Panc1 (cell line): ENCODE results near the gene TP53I3. TPM values are rescaled to one million over a fixed set of nuclear protein-coding genes. Genes with fewer than 3 reads are reported as not detected.

Source experiments
- ATAC-seq: fragments of 200-7000 bp; cut with Tn5 transposase; 2 replicates; pipeline ENCODE4 v1.9.1; 2020; ENCODE audit warnings: mild to moderate bottlenecking, moderate library complexity
- BruUV-seq: library from RNA; stranded (reverse); fragments of 400-500 nt; replicated peaks from 2 replicates; lab custom pipeline; 2021; lab: Mats Ljungman, UMichigan
- CTCF ChIA-PET: fragments of 300-600 bp; sonication (Branson Sonifier 250); formaldehyde crosslinking; loops from one replicate; lab custom pipeline; 2022; ENCODE audit warnings: antibody characterized with exemption; lab: Charles Lee
- POLR2A ChIA-PET: fragments of 300-600 bp; sonication (Branson Sonifier 250); formaldehyde crosslinking; loops from one replicate; lab custom pipeline; 2022; ENCODE audit warnings: antibody characterized with exemption; lab: Charles Lee
- DNase-seq: peaks from one replicate; pipeline ENCODE4 v3.0.0-alpha.2; 2010; ENCODE audit warnings: low read depth, low spot score
- H3K27ac ChIP-seq: 2 replicates; pipeline ENCODE4 v1.5.1; 2011; ENCODE audit warnings: mild to moderate bottlenecking, low read length, inconsistent platforms
- H3K27me3 ChIP-seq: fragments of 200-500 bp; sonication (Bioruptor generic); 2 replicates; pipeline ENCODE4 v1.6.0; 2014; ENCODE audit warnings: low read length, inconsistent platforms; ENCODE audit not compliant: control insufficient read depth, insufficient read depth
- H3K36me3 ChIP-seq: fragments of 200-500 bp; sonication (Bioruptor generic); 2 replicates; pipeline ENCODE4 v1.5.1; 2014; ENCODE audit warnings: inconsistent platforms, mild to moderate bottlenecking, low read length, moderate library complexity; ENCODE audit not compliant: control insufficient read depth, insufficient read depth
- H3K4me1 ChIP-seq: 2 replicates; pipeline ENCODE4 v1.5.1; 2011; ENCODE audit warnings: inconsistent platforms, mild to moderate bottlenecking, low read length, moderate library complexity; ENCODE audit not compliant: control insufficient read depth, insufficient read depth
- H3K4me3 ChIP-seq, 2 experiments: 2 replicates each; pipeline ENCODE4 v1.5.1; 2011 to 2012; ENCODE audit warnings: low read depth in 2 of 2, low read length in 2 of 2, mild to moderate bottlenecking in 2 of 2, inconsistent platforms in 1 of 2, moderate library complexity in 1 of 2
- H3K9me3 ChIP-seq: fragments of 200-500 bp; sonication (Bioruptor generic); 2 replicates; pipeline ENCODE4 v1.5.1; 2014; ENCODE audit warnings: low read depth, mild to moderate bottlenecking, inconsistent platforms, low read length, moderate library complexity; ENCODE audit not compliant: control insufficient read depth, insufficient read depth
- CTCF ChIP-seq: fragments of 450-650 bp; IDR thresholded peaks from 2 replicates; pipeline ENCODE4 v1.5.1; 2017; ENCODE audit warnings: mild to moderate bottlenecking
- POLR2AphosphoS5 ChIP-seq: IDR thresholded peaks from 2 replicates; pipeline ENCODE4 v1.6.1; 2012; ENCODE audit warnings: mild to moderate bottlenecking, low read depth, low read length, moderate library complexity
- REST ChIP-seq, 2 experiments: IDR thresholded peaks; 2 replicates each; pipeline ENCODE4 v1.6.1; 2011 to 2012; ENCODE audit warnings: low read depth in 2 of 2, control low read depth in 1 of 2, low read length in 1 of 2, mild to moderate bottlenecking in 1 of 2, moderate library complexity in 1 of 2; ENCODE audit not compliant: insufficient read depth in 1 of 2
- SIN3A ChIP-seq: IDR thresholded peaks from 2 replicates; pipeline ENCODE4 v1.6.1; 2012; ENCODE audit warnings: low read depth, mild to moderate bottlenecking, low read length, moderate library complexity, borderline replicate concordance; ENCODE audit not compliant: insufficient read depth
- TCF7L2 ChIP-seq: IDR thresholded peaks from 2 replicates; pipeline ENCODE4 v1.6.1; 2011; ENCODE audit warnings: mild to moderate bottlenecking, low read depth, low read length, inconsistent platforms
- in situ Hi-C: cut with HindIII; loops from 2 replicates; pipeline ENCODE4 v1.10.0; 2016; ENCODE audit warnings: low sequenced_read_pairs, low pct_unique_long_range_greater_than_20kb
- intact Hi-C: fragments of 100-400 bp; cut with micrococcal nuclease; formaldehyde crosslinking; loops from one replicate; pipeline ENCODE4 v1.10.0; 2022; ENCODE audit not compliant: unreplicated experiment
- total RNA-seq: library from RNA; stranded (reverse); gene quantifications from one replicate; pipeline ENCODE4 v1.2.1, GENCODE V29; 2021; ENCODE audit not compliant: unreplicated experiment

Gene TP53I3
- total RNA-seq, 1 experiment from 2014 or later, result 51.3 TPM

GRCh38 chr2:24046930-24047702, 37.5 kb downstream of the TP53I3 start, which contains the start of gene WDCP:
WDCP (minus strand) TSS chr2:24047391; CDS start chr2:24039494, 7,897 bp downstream.
- H3K4me1 ChIP-seq, result peaks cover 25% of the 10 kb centered on the region; the same call in 1 of the 2 replicates
- POLR2A ChIA-PET, result interaction anchor here (0.6 kb wide), 2 partner anchors 51 to 681 kb away, joined by 3 to 4 read pairs; no protein-coding TSS in a partner anchor
- no peaks in the 10 kb centered on the region for H3K9me3 ChIP-seq
- 0 out of 2 replicates have a peak, but pooled peaks have one; percentile 51 for TF ChIP-seq SIN3A
- TF ChIP-seq CTCF, result no peak
- peak; percentile 94 for TF ChIP-seq POLR2AphosphoS5
- TF ChIP-seq REST (IDR thresholded peaks at IDR 0.05; ENCODE audit: insufficient read depth in 1 of 2, low read depth in 2 of 2, low read length in 1 of 2), result peak in 1 of 2 experiments; percentile 12; a peak in 1 of 4 replicates
- TF ChIP-seq TCF7L2, result no peak
- ATAC-seq, result peak; percentile 95
- H3K27ac ChIP-seq, result peak within 1 kb of the TSS; percentile 82
- no peaks in the 10 kb centered on the region for H3K36me3 ChIP-seq
- CTCF ChIA-PET, result interaction anchor here (0.8 to 1.0 kb wide), 3 partner anchors 37 to 223 kb away, joined by 3 to 6 read pairs (median 5); partner anchors contain the start of genes ATAD2B and TP53I3
- intact Hi-C loops, result loop anchor here (10.0 kb wide), 1 partner anchor 122 kb away; the partner anchor contains the start of gene ATAD2B
- H3K27me3 ChIP-seq, result no peaks in the 10 kb centered on the region
- DNase-seq, result peak; percentile 95
- in situ Hi-C loops, result no loop called here
- BruUV-seq, result no TSS peak
- H3K4me3 ChIP-seq, result peak within 1 kb of the TSS; percentile 94 to 98

- Histone ChIP-seq H3K36me3 (no peaks in the 10 kb centered on the region), H3K27ac (peak overlapping the region; percentile 79), H3K9me3 (no peaks in the 10 kb centered on the region), H3K4me1 (peaks cover 20% of the 10 kb centered on the region; the same call in 1 of the 2 replicates), H3K4me3 (peak overlapping the region; percentile 94 to 98), H3K27me3 (no peaks in the 10 kb centered on the region)
- BruUV-seq, result no TSS peak
- no peak for TF ChIP-seq POLR2AphosphoS5
- TF ChIP-seq CTCF, result no peak
- no peak for TF ChIP-seq SIN3A
- TF ChIP-seq REST (IDR thresholded peaks at IDR 0.05; ENCODE audit: insufficient read depth in 1 of 2, low read depth in 2 of 2, low read length in 1 of 2), result no peak
- TF ChIP-seq TCF7L2, result no peak
- in situ Hi-C loops (no loop called here), intact Hi-C loops (loop anchor here (10.0 kb wide), 1 partner anchor 122 kb away; the partner anchor contains the start of gene ATAD2B)
- CTCF ChIA-PET, result no interaction called here
- ATAC-seq, result no peak
- no peak for DNase-seq
- POLR2A ChIA-PET, result no interaction called here
Observed at GRCh38 chr2:24046599-24046929, 38.1 kb downstream of the TP53I3 start.
